HepG2 (cell line): ENCODE measurements around the gene CASP7. TPM values are rescaled to one million over a fixed set of nuclear protein-coding genes. Genes with fewer than 3 reads are reported as not detected.
A peak's percentile ranks its signal among the peaks of the same experiment; 100 is the strongest.

Experiments
- ATAC-seq: fragments of 200-7000 bp; cut with Tn5 transposase; 3 replicates; pipeline ENCODE4 v1.9.1; 2020; ENCODE audit warnings: mild to moderate bottlenecking, moderate library complexity
- BruUV-seq: library from RNA; stranded (reverse); fragments of 400-500 nt; replicated peaks from 2 replicates; lab custom pipeline; 2021; lab: Mats Ljungman, UMichigan
- CTCF ChIA-PET: fragments of 300-600 bp; formaldehyde crosslinking; extraction: SDS; loops from one replicate; lab custom pipeline; 2021; ENCODE audit warnings: low total read pairs, inconsistent platforms, low intra/inter-chr PET ratio; lab: Yijun Ruan, JAX
- POLR2A ChIA-PET: fragments of 350-600 bp; sonication (Branson Sonifier 250); formaldehyde crosslinking; loops from one replicate; lab custom pipeline; 2020; ENCODE audit warnings: antibody characterized with exemption, inconsistent platforms; lab: Yijun Ruan, JAX
- DNase-seq: peaks from one replicate; pipeline ENCODE4 v3.0.0-alpha.2; 2015; ENCODE audit warnings: low spot score
- FAIRE-seq: peaks from 3 replicates; lab custom pipeline; 2011; peaks lifted over from hg19 to GRCh38; lab: Jason Lieb, UNC
- H2AFZ ChIP-seq: one replicate; pipeline ENCODE4 v1.6.1; 2011; ENCODE audit warnings: low read length, inconsistent platforms
- H3K27ac ChIP-seq: fragments of 300-600 bp; 3 replicates; pipeline ENCODE4 v1.8.0; 2011; ENCODE audit warnings: mixed run types, mild to moderate bottlenecking, mixed read lengths, low read length, inconsistent platforms; ENCODE audit not compliant: insufficient read depth; ENCODE audit errors: extremely low read length
- H3K27me3 ChIP-seq, 2 experiments: fragments of 200-600 bp in 1 of 2; 2 replicates in 1 of 2; 3 replicates in 1 of 2; pipeline versions ENCODE4 v1.6.0 to v1.8.0; 2011; ENCODE audit warnings: low read length in 2 of 2, mild to moderate bottlenecking in 2 of 2, moderate library complexity in 2 of 2, inconsistent platforms in 1 of 2; ENCODE audit not compliant: insufficient read depth in 2 of 2, control insufficient read depth in 1 of 2
- H3K36me3 ChIP-seq, 2 experiments: fragments of 200-600 bp in 1 of 2; replicated peaks in 1 of 2; 2 replicates in 1 of 2; 3 replicates in 1 of 2; pipeline versions ENCODE4 v1.5.1 to v1.8.0; 2011; ENCODE audit warnings: low read length in 2 of 2, inconsistent platforms in 1 of 2; ENCODE audit not compliant: insufficient read depth in 2 of 2, control insufficient read depth in 1 of 2
- H3K4me1 ChIP-seq: 2 replicates; pipeline ENCODE4 v1.5.1; 2012; ENCODE audit warnings: low read length, inconsistent platforms; ENCODE audit not compliant: insufficient read depth
- H3K4me2 ChIP-seq: 2 replicates; pipeline ENCODE4 v1.6.0; 2011; ENCODE audit warnings: low read depth, low read length, inconsistent platforms
- H3K4me3 ChIP-seq, 3 experiments: fragments of 200-600 bp in 1 of 3; sonication (generic), shearing (Covaris generic) in 1 of 3; replicated peaks in 1 of 3; 2 replicates each; pipeline ENCODE4 v1.5.1; 2011 to 2016; ENCODE audit warnings: low read length in 3 of 3, inconsistent platforms in 2 of 3, low read depth in 2 of 3, mild to moderate bottlenecking in 2 of 3, control low read depth in 1 of 3, mixed read lengths in 1 of 3; ENCODE audit not compliant: insufficient read depth in 1 of 3
- H3K79me2 ChIP-seq: one replicate; pipeline ENCODE4 v1.6.1; 2011; ENCODE audit warnings: low read length, inconsistent platforms; ENCODE audit not compliant: insufficient read depth
- H3K9ac ChIP-seq: 2 replicates; pipeline ENCODE4 v1.6.0; 2011; ENCODE audit warnings: mild to moderate bottlenecking, low read depth, low read length, inconsistent platforms; ENCODE audit not compliant: insufficient read depth
- H3K9me3 ChIP-seq: 2 replicates; pipeline ENCODE4 v1.5.1; 2012; ENCODE audit warnings: mild to moderate bottlenecking, low read length
- H4K20me1 ChIP-seq: 2 replicates; pipeline ENCODE4 v1.6.0; 2011; ENCODE audit warnings: inconsistent platforms, mild to moderate bottlenecking, low read length, moderate library complexity; ENCODE audit not compliant: insufficient read depth
- ATM ChIP-seq: fragments of 450-650 bp; IDR thresholded peaks from 2 replicates; pipeline ENCODE4 v1.7.1; 2017; ENCODE audit warnings: mild to moderate bottlenecking, borderline replicate concordance
- HHEX ChIP-seq: IDR thresholded peaks from 2 replicates; pipeline ENCODE4 v1.6.1; 2016; ENCODE audit warnings: control low read depth
- MAFF ChIP-seq: IDR thresholded peaks from 2 replicates; pipeline ENCODE4 v1.6.1; 2011; ENCODE audit warnings: low read depth, low read length, improper control_type of control experiment
- MED1 ChIP-seq: sonication (generic); formaldehyde crosslinking; IDR thresholded peaks from 2 replicates; pipeline ENCODE4 v1.4.0; 2020; ENCODE audit warnings: missing genetic modification reagents
- MTF1 ChIP-seq: sonication (generic); formaldehyde crosslinking; IDR thresholded peaks from 2 replicates; pipeline ENCODE4 v1.5.0; 2020; ENCODE audit warnings: missing genetic modification reagents
- U2AF2 ChIP-seq: fragments of 200-400 bp; formaldehyde crosslinking; IDR thresholded peaks from 2 replicates; pipeline ENCODE4 v1.6.1; 2017; ENCODE audit warnings: low read depth, mild to moderate bottlenecking, low read length
- XRCC5 ChIP-seq: fragments of 200-400 bp; formaldehyde crosslinking; optimal IDR thresholded peaks from 2 replicates; pipeline ENCODE3; 2017; ENCODE audit warnings: mild to moderate bottlenecking, low read length
- ZIK1 ChIP-seq: sonication (generic); formaldehyde crosslinking; IDR thresholded peaks from 2 replicates; pipeline ENCODE4 v1.5.0; 2020; ENCODE audit warnings: mild to moderate bottlenecking, low read depth, missing genetic modification reagents, borderline replicate concordance
- ZNF136 ChIP-seq: sonication (generic); formaldehyde crosslinking; IDR thresholded peaks from 2 replicates; pipeline ENCODE4 v1.8.1; 2022; ENCODE audit warnings: low read depth, mild to moderate bottlenecking, moderate library complexity, missing genetic modification reagents
- ZNF33A ChIP-seq: sonication (generic); formaldehyde crosslinking; IDR thresholded peaks from 2 replicates; pipeline ENCODE4 v1.5.1; 2020; ENCODE audit warnings: missing genetic modification reagents, mild to moderate bottlenecking, moderate library complexity, borderline replicate concordance
- ZNF430 ChIP-seq: sonication (generic); formaldehyde crosslinking; IDR thresholded peaks from 2 replicates; pipeline ENCODE4 v1.9.0; 2021; ENCODE audit warnings: mild to moderate bottlenecking, missing genetic modification reagents
- ZNF543 ChIP-seq: sonication (generic); formaldehyde crosslinking; IDR thresholded peaks from 2 replicates; pipeline ENCODE4 v1.4.0; 2020; ENCODE audit warnings: mild to moderate bottlenecking, missing genetic modification reagents
- WGBS: methylation state at CpG from one replicate; pipeline ENCODE4 v1.1.6; 2017; ENCODE audit warnings: low lambda C conversion rate; 5-methylcytosine and 5-hydroxymethylcytosine counted together
- in situ Hi-C: cut with HindIII; loops from 2 replicates; pipeline ENCODE4 v1.10.0; 2017; ENCODE audit warnings: low pct_unique_long_range_greater_than_20kb; ENCODE audit not compliant: extremely low pct_ligation_motif_present
- intact Hi-C: fragments of 100-400 bp; cut with micrococcal nuclease; formaldehyde crosslinking; loops from one replicate; pipeline ENCODE4 v1.10.0; 2022; ENCODE audit not compliant: unreplicated experiment
- polyA plus RNA-seq, 8 experiments: library from polyadenylated mRNA; depleted of rRNA in 3 of 8; stranded (reverse) in 7 of 8; unstranded in 1 of 8; fragments of >200 nt; fragmentation: Illumina TruSeq in 4 of 8; extraction: Trizol in 4 of 8; gene quantifications; 2 replicates each; pipeline versions ENCODE4 v1.2.1 to v1.2.3, GENCODE V29; 2011 to 2016; ENCODE audit warnings: low read depth in 4 of 8, missing spikeins in 1 of 8, mixed read lengths in 1 of 8; ENCODE audit not compliant: insufficient read depth in 1 of 8
- total RNA-seq, 5 experiments: library from RNA; depleted of rRNA; stranded (reverse); fragments of >200 nt; fragmentation: Illumina TruSeq; extraction: Trizol; gene quantifications; 2 replicates each; pipeline ENCODE4 v1.2.3, GENCODE V29; 2016; ENCODE audit warnings: low read depth in 1 of 5
- TF ChIP-seq, protein P1 (sequence below): sonication (generic); formaldehyde crosslinking; IDR thresholded peaks from 2 replicates; pipeline ENCODE4 v1.5.1; 2020; ENCODE audit warnings: missing genetic modification reagents, mild to moderate bottlenecking, borderline replicate concordance
- TF ChIP-seq, protein P2 (sequence below), 2 experiments: fragments of 450-650 bp in 1 of 2; sonication (generic) in 1 of 2; formaldehyde crosslinking; IDR thresholded peaks; 2 replicates each; pipeline versions ENCODE4 v1.5.0 to v1.8.0; 2020 to 2022; ENCODE audit warnings: mild to moderate bottlenecking in 1 of 2, missing genetic modification reagents in 1 of 2
- TF ChIP-seq, protein P3 (sequence below): sonication (generic); formaldehyde crosslinking; IDR thresholded peaks from 2 replicates; pipeline ENCODE4 v1.8.0; 2022; ENCODE audit warnings: low read depth, missing genetic modification reagents
- TF ChIP-seq, protein P4 (sequence below): sonication (generic); formaldehyde crosslinking; IDR thresholded peaks from 2 replicates; pipeline ENCODE4 v1.4.0; 2020; ENCODE audit warnings: missing genetic modification reagents
- TF ChIP-seq, protein P5 (sequence below): sonication (generic); formaldehyde crosslinking; IDR thresholded peaks from 2 replicates; pipeline ENCODE4 v1.5.0; 2020; ENCODE audit warnings: mild to moderate bottlenecking, missing genetic modification reagents

Gene CASP7
- total and polyA plus RNA-seq, 2 of the 13 experiments (the other 11 are each of a cell fraction or from before 2014, with no cell fraction given) = 11.9 to 39.3 TPM

DNA sequence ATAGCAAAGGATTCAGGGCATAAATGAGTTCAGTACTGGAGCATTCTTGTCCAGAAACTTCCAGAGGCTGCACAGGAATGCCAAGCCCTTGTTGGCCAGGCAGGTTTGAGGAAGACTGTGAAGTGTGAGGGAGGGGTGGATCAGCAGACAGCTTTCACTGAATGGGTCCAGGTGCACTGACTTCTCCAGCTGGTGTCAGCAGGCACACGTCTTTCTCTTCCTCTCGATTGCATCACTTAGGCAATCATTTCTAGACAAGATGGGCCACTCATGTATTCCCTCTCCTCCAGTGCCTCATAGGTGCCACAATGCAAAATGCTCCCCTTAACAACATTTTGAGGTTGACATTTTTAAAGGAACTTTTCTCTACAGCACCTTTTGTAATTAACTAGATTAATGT lies 56.2 kb downstream of the CASP7 start:
- Histone ChIP-seq H3K27me3 (no peaks in the 10 kb centered on the region), H3K9me3 (no peaks in the 10 kb centered on the region), H4K20me1 (no peaks in the 10 kb centered on the region), H3K4me1 (peaks cover 7% of the 10 kb centered on the region; the same call in 1 of the 2 replicates), H3K9ac (no peak overlapping the region), H3K79me2 (no peaks in the 10 kb centered on the region), H3K36me3 (no peaks in the 10 kb centered on the region), H3K27ac (no peak overlapping the region), H3K4me3 (no peak overlapping the region), H3K4me2 (no peak overlapping the region), H2AFZ (no peak overlapping the region)
- in situ Hi-C loops (no loop called here), intact Hi-C loops (no loop called here)
- POLR2A ChIA-PET = no interaction called here
- peak; percentile 19 for DNase-seq
- peak; percentile 93 for ATAC-seq
- no TSS peak for BruUV-seq
- CTCF ChIA-PET = no interaction called here
- peak; percentile 18 for FAIRE-seq
- 0% methylated on average over 2 of the region's 2 CpGs for WGBS
- no peak for TF ChIP-seq U2AF2
- TF ChIP-seq, protein P1, sequence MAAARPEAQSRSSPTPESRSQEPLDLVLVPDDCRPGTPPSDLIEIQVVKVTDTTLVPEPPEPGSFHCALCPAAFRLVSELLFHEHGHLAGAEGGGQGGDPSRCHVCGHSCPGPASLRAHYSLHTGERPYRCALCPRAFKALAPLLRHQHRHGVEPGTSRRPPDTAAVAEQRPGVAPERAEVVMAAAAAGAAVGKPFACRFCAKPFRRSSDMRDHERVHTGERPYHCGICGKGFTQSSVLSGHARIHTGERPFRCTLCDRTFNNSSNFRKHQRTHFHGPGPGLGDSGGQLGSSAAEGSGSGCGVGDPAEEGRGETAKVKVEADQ = no peak
- TF ChIP-seq, protein P2, sequence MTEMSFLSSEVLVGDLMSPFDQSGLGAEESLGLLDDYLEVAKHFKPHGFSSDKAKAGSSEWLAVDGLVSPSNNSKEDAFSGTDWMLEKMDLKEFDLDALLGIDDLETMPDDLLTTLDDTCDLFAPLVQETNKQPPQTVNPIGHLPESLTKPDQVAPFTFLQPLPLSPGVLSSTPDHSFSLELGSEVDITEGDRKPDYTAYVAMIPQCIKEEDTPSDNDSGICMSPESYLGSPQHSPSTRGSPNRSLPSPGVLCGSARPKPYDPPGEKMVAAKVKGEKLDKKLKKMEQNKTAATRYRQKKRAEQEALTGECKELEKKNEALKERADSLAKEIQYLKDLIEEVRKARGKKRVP (CRISPR knock-in tag; IDR thresholded peaks at IDR 0.05) = peak in 1 of 2 experiments; percentile 86; a peak in 2 of 4 replicates
- TF ChIP-seq ZNF136 (CRISPR knock-in tag) = no peak
- TF ChIP-seq HHEX (CRISPR knock-in tag) = no peak
- TF ChIP-seq, protein P3, sequence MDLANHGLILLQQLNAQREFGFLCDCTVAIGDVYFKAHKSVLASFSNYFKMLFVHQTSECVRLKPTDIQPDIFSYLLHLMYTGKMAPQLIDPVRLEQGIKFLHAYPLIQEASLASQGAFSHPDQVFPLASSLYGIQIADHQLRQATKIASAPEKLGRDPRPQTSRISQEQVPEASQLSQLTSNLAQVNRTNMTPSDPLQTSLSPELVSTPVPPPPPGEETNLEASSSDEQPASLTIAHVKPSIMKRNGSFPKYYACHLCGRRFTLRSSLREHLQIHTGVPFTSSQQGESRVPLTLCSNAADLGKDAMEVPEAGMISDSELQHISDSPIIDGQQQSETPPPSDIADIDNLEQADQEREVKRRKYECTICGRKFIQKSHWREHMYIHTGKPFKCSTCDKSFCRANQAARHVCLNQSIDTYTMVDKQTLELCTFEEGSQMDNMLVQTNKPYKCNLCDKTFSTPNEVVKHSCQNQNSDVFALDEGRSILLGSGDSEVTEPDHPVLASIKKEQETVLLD = no peak
- TF ChIP-seq XRCC5 = no peak
- TF ChIP-seq ZNF543 (CRISPR knock-in tag) = no peak
- TF ChIP-seq, protein P4, sequence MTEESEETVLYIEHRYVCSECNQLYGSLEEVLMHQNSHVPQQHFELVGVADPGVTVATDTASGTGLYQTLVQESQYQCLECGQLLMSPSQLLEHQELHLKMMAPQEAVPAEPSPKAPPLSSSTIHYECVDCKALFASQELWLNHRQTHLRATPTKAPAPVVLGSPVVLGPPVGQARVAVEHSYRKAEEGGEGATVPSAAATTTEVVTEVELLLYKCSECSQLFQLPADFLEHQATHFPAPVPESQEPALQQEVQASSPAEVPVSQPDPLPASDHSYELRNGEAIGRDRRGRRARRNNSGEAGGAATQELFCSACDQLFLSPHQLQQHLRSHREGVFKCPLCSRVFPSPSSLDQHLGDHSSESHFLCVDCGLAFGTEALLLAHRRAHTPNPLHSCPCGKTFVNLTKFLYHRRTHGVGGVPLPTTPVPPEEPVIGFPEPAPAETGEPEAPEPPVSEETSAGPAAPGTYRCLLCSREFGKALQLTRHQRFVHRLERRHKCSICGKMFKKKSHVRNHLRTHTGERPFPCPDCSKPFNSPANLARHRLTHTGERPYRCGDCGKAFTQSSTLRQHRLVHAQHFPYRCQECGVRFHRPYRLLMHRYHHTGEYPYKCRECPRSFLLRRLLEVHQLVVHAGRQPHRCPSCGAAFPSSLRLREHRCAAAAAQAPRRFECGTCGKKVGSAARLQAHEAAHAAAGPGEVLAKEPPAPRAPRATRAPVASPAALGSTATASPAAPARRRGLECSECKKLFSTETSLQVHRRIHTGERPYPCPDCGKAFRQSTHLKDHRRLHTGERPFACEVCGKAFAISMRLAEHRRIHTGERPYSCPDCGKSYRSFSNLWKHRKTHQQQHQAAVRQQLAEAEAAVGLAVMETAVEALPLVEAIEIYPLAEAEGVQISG (CRISPR knock-in tag) = no peak
- no peak for TF ChIP-seq MTF1 (CRISPR knock-in tag)
- TF ChIP-seq, protein P5, sequence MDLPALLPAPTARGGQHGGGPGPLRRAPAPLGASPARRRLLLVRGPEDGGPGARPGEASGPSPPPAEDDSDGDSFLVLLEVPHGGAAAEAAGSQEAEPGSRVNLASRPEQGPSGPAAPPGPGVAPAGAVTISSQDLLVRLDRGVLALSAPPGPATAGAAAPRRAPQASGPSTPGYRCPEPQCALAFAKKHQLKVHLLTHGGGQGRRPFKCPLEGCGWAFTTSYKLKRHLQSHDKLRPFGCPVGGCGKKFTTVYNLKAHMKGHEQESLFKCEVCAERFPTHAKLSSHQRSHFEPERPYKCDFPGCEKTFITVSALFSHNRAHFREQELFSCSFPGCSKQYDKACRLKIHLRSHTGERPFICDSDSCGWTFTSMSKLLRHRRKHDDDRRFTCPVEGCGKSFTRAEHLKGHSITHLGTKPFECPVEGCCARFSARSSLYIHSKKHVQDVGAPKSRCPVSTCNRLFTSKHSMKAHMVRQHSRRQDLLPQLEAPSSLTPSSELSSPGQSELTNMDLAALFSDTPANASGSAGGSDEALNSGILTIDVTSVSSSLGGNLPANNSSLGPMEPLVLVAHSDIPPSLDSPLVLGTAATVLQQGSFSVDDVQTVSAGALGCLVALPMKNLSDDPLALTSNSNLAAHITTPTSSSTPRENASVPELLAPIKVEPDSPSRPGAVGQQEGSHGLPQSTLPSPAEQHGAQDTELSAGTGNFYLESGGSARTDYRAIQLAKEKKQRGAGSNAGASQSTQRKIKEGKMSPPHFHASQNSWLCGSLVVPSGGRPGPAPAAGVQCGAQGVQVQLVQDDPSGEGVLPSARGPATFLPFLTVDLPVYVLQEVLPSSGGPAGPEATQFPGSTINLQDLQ (CRISPR knock-in tag) = no peak
- TF ChIP-seq ATM = no peak
- no peak for TF ChIP-seq ZNF33A
- no peak for TF ChIP-seq MAFF
- TF ChIP-seq MED1 = no peak
- TF ChIP-seq ZNF430 (CRISPR knock-in tag) = no peak
- no peak for TF ChIP-seq ZIK1
